Measurements from ENCODE around the gene EFL1.

GRCh38 chr15:82272154-82272553 lies 9.6 kb upstream of the EFL1 start:
- TF ChIP-seq ZNF274 (IDR thresholded peaks at IDR 0.05; ENCODE audit: low read length): no peak
- no peak for TF ChIP-seq ZNF274 (tag by site-specific recombination; IDR thresholded peaks at IDR 0.05; ENCODE audit: borderline replicate concordance)
- TF ChIP-seq ZFP41 (tag by site-specific recombination; IDR thresholded peaks at IDR 0.05; ENCODE audit: borderline replicate concordance): no peak
- no peak for TF ChIP-seq CTCF (tag by site-specific recombination; IDR thresholded peaks at IDR 0.05)
- no peak for TF ChIP-seq ZSCAN5A (tag by site-specific recombination; IDR thresholded peaks at IDR 0.05)
- no peak for TF ChIP-seq ZNF510 (tag by site-specific recombination; IDR thresholded peaks at IDR 0.05; ENCODE audit: insufficient replicate concordance)
- TF ChIP-seq TSHZ1 (tag by site-specific recombination; IDR thresholded peaks at IDR 0.05; ENCODE audit: borderline replicate concordance): no peak
- no peak for TF ChIP-seq ZNF121 (tag by site-specific recombination; IDR thresholded peaks at IDR 0.05)
- no peak for TF ChIP-seq ZNF2 (tag by site-specific recombination; IDR thresholded peaks at IDR 0.05)
- no peak for TF ChIP-seq PBX3 (CRISPR knock-in tag; IDR thresholded peaks at IDR 0.05)
- TF ChIP-seq REPIN1 (tag by site-specific recombination; IDR thresholded peaks at IDR 0.05; ENCODE audit: low read depth): no peak
- TF ChIP-seq ZNF629 (tag by site-specific recombination; IDR thresholded peaks at IDR 0.05): no peak
- no peak for TF ChIP-seq ZNF341 (tag by site-specific recombination; IDR thresholded peaks at IDR 0.05; ENCODE audit: low read depth)
